SJSA1 (cell line): ENCODE measurements around the gene AGBL4. TPM values are rescaled to one million over a fixed set of nuclear protein-coding genes. Genes with fewer than 3 reads are reported as not detected.

ENCODE experiments used
- DNase-seq, 2 experiments: peaks; one replicate each; pipeline ENCODE4 v3.0.0-alpha.2; 2015 to 2020; ENCODE audit warnings: low spot score in 2 of 2, low read depth in 1 of 2
- H3K27ac ChIP-seq: fragments of 250-450 bp; sonication (Bioruptor Pico); 2 replicates; pipeline ENCODE4 v1.5.1; 2020; ENCODE audit warnings: mild to moderate bottlenecking, moderate library complexity
- H3K27me3 ChIP-seq: fragments of 250-450 bp; sonication (Bioruptor Pico); replicated peaks from 2 replicates; pipeline ENCODE4 v1.5.1; 2020; ENCODE audit warnings: mild to moderate bottlenecking, moderate library complexity
- H3K36me3 ChIP-seq: fragments of 250-450 bp; sonication (Bioruptor Pico); 2 replicates; pipeline ENCODE4 v1.5.1; 2020; ENCODE audit warnings: mild to moderate bottlenecking
- H3K4me1 ChIP-seq: fragments of 250-450 bp; sonication (Bioruptor Pico); replicated peaks from 2 replicates; pipeline ENCODE4 v1.6.1; 2021; ENCODE audit warnings: mild to moderate bottlenecking
- H3K4me3 ChIP-seq: fragments of 250-450 bp; sonication (Bioruptor Pico); 2 replicates; pipeline ENCODE4 v1.5.1; 2020; ENCODE audit warnings: mild to moderate bottlenecking
- H3K9me3 ChIP-seq: fragments of 250-450 bp; sonication (Bioruptor Pico); replicated peaks from 2 replicates; pipeline ENCODE4 v1.5.1; 2020; ENCODE audit warnings: mild to moderate bottlenecking
- total RNA-seq: library from RNA; depleted of rRNA; stranded (reverse); fragments of >200 nt; shearing (Covaris generic); gene quantifications from 2 replicates; pipeline ENCODE4 v1.2.3, GENCODE V29; 2014

The AGBL4 gene
- total RNA-seq, 1 experiment from 2014 or later: not detected

DNA sequence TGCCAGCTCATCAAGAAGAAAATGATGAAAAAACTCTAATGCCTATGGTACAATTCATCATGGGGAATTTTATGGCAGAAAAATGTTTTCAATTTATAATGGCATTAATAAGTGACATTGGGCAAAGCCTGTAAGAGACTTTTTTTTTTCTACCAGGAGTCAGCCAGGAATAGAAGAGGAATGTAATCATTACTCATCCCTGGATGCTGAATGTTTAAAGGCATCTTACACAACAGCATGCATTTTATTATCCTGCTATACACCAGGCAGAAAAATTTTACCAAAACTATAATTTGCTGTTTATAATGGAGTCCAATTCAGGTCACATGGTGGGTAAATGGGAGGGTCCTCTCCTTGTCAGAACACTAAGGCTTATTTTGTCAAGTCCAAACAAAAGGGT lies 1057.2 kb downstream of the AGBL4 start:
- H3K27ac ChIP-seq: no peak overlapping the region
- H3K4me3 ChIP-seq: no peak overlapping the region
- H3K27me3 ChIP-seq: no peaks in the 10 kb centered on the region
- DNase-seq: no peak
- H3K9me3 ChIP-seq: no peaks in the 10 kb centered on the region
- H3K4me1 ChIP-seq: no peaks in the 10 kb centered on the region
- no peaks in the 10 kb centered on the region for H3K36me3 ChIP-seq

GRCh38 chr1:48960320-48960719 lies 1063.4 kb downstream of the AGBL4 start:
- DNase-seq: no peak
- no peaks in the 10 kb centered on the region for H3K27me3 ChIP-seq
- 0 out of 2 replicates have a peak, but pooled peaks cover 4% of the 10 kb centered on the region for H3K9me3 ChIP-seq
- no peak overlapping the region for H3K27ac ChIP-seq
- no peaks in the 10 kb centered on the region for H3K36me3 ChIP-seq
- no peak overlapping the region for H3K4me3 ChIP-seq
- H3K4me1 ChIP-seq: no peaks in the 10 kb centered on the region

DNA sequence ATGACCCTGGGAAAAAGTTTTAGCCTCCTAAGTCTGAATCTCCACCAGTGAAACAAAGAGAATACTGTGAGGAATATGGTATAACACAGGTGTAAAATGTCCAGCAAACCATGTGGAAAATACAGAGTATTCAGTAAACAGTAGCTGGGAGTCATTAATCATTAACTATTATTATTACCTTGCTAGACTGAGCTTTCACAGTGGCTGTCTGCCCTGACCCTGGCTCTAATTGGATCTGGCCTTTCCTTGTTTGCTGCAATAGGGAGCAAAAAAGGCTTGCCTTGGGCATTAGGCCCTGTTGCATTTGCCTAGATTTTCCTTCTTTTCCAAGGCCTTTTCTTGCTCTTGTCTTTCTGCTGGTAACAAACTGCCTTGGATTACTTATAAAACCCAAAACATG lies 1068.0 kb downstream of the AGBL4 start:
- H3K36me3 ChIP-seq: no peaks in the 10 kb centered on the region
- H3K4me3 ChIP-seq: no peak overlapping the region
- H3K27ac ChIP-seq: no peak overlapping the region
- peaks cover 4% of the 10 kb centered on the region; the same call in 1 of the 2 replicates for H3K9me3 ChIP-seq
- no peaks in the 10 kb centered on the region for H3K4me1 ChIP-seq
- DNase-seq: no peak
- H3K27me3 ChIP-seq: no peaks in the 10 kb centered on the region

- DNase-seq: no peak
- no peak overlapping the region for H3K4me3 ChIP-seq
- no peaks in the 10 kb centered on the region for H3K36me3 ChIP-seq
- no peaks in the 10 kb centered on the region for H3K27me3 ChIP-seq
- no peaks in the 10 kb centered on the region for H3K4me1 ChIP-seq
- no peak overlapping the region for H3K27ac ChIP-seq
- peaks cover 2% of the 10 kb centered on the region; the same call in 1 of the 2 replicates for H3K9me3 ChIP-seq
These were observed 1070.1 kb downstream of the AGBL4 start for GRCh38 chr1:48953617-48954016.

DNA sequence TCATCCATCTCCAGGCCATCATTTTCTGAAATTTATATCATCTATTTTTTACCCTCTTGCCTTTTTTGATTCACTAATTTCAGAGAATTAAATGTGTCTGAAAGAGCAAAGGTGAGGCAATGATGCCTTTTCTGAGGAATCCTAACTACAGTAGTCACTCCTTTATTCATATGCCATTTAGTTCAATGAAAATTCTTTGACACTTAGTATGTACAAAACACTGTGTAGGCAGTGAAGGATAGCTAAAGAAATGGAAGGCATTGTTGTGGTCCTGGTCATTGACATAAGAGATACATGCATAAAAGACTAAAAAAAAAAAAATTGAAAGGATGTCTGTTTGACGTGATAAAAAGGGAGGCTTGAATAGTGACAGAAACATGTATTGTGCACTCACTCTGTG lies 1075.2 kb downstream of the AGBL4 start:
- Histone ChIP-seq H3K4me3 (no peak overlapping the region), H3K9me3 (no peaks in the 10 kb centered on the region), H3K27ac (no peak overlapping the region), H3K4me1 (no peaks in the 10 kb centered on the region), H3K27me3 (no peaks in the 10 kb centered on the region), H3K36me3 (no peaks in the 10 kb centered on the region)
- DNase-seq: no peak

DNA sequence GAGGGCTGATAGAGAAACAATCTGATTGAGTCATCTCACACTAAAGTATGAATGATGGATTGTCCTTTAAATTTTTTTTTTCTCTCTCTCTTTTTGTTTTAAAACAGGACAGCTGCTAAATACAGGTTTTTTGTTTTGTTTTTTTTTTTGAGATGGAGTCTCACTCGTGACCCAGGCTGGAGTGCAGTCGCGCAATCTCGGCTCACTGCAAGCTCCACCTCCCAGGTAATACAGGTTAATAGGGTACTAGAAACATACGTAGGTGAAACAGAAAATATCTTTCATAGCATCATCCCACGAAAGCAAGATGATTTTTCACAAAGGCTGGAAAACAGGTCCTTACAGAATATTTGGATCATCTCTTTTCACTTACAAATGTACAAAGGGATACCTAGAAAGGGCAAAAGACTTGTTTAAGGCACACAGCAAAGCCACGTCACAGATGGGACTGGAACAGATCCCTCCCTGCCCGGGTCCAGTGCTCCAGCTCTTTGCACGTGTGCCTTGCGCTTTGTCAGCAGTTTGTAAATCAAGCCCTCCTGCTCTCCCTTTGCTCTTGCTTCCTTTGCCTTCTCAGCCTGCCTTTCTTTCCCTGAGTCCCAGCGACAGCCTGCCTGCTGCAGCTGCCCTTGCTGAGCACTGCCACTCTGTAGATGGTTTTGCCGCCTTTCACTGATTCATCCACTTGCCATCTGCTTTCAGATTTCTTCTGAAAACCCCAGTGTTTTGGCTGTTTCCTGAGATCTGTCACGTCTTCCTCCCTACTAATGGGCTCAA lies 1075.8 kb downstream of the AGBL4 start:
- no peak overlapping the region for H3K27ac ChIP-seq
- no peak for DNase-seq

DNA sequence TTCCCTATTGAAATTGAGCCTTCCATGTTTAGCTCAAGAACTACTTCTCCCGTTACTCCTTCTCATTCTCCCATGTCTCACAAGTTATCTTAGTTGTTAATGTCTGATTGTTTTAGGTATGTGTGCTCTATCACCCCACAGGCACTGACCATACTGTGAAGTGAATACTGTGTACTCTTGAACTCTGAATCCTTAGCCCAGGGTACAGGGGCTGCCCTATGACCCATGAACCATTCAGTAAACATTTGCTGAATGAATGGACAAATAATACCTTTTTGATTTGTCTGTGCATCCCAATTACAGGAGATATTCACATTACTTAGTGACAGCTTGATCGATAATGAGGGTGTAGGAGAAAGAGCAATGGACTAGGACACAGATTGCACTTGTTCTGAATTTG lies 1077.7 kb downstream of the AGBL4 start:
- no peak for DNase-seq
- no peak overlapping the region for H3K27ac ChIP-seq
- H3K4me1 ChIP-seq: no peaks in the 10 kb centered on the region
- no peaks in the 10 kb centered on the region for H3K9me3 ChIP-seq
- H3K36me3 ChIP-seq: no peaks in the 10 kb centered on the region
- no peaks in the 10 kb centered on the region for H3K27me3 ChIP-seq
- H3K4me3 ChIP-seq: no peak overlapping the region

More for the DNA sequence above, 1075.8 kb downstream of the AGBL4 start:
- no peaks in the 10 kb centered on the region for H3K27me3 ChIP-seq
- H3K4me1 ChIP-seq: no peaks in the 10 kb centered on the region
- H3K4me3 ChIP-seq: no peak overlapping the region
- H3K9me3 ChIP-seq: no peaks in the 10 kb centered on the region
- no peaks in the 10 kb centered on the region for H3K36me3 ChIP-seq

GRCh38 chr1:48944811-48945210 lies 1078.9 kb downstream of the AGBL4 start:
- Histone ChIP-seq H3K36me3 (no peaks in the 10 kb centered on the region), H3K4me1 (no peaks in the 10 kb centered on the region), H3K27me3 (no peaks in the 10 kb centered on the region), H3K4me3 (no peak overlapping the region), H3K27ac (no peak overlapping the region), H3K9me3 (no peaks in the 10 kb centered on the region)
- DNase-seq: no peak

- no peaks in the 10 kb centered on the region for H3K27me3 ChIP-seq
- no peaks in the 10 kb centered on the region for H3K36me3 ChIP-seq
- no peaks in the 10 kb centered on the region for H3K9me3 ChIP-seq
- H3K4me1 ChIP-seq: no peaks in the 10 kb centered on the region
- H3K4me3 ChIP-seq: no peak overlapping the region
- no peak overlapping the region for H3K27ac ChIP-seq
- no peak for DNase-seq
These were observed 1079.9 kb downstream of the AGBL4 start for GRCh38 chr1:48943826-48944225.

DNA sequence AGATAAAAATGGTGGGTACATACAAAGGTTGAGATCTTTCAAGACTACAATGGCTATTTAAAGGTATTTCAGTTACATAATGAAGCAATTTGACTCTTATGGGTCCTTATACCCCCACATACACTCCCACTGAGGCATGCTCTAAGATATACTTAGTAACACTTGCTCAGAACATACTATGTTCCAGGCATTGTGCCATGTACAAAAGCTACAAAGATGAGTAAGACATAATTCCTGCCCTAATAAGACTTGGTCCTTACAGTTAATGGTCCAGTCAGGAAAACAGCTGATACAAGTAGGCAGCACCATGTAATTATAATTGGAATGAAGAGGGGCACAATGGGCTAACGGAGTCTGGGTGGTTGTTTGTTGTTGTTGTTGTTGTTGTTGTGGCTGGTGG lies 1080.4 kb downstream of the AGBL4 start:
- DNase-seq: no peak
- H3K9me3 ChIP-seq: no peaks in the 10 kb centered on the region
- H3K27me3 ChIP-seq: no peaks in the 10 kb centered on the region
- H3K4me3 ChIP-seq: no peak overlapping the region
- no peak overlapping the region for H3K27ac ChIP-seq
- no peaks in the 10 kb centered on the region for H3K36me3 ChIP-seq
- no peaks in the 10 kb centered on the region for H3K4me1 ChIP-seq

- Histone ChIP-seq H3K4me3 (no peak overlapping the region), H3K36me3 (no peaks in the 10 kb centered on the region), H3K9me3 (no peaks in the 10 kb centered on the region), H3K27me3 (no peaks in the 10 kb centered on the region), H3K4me1 (no peaks in the 10 kb centered on the region), H3K27ac (no peak overlapping the region)
- DNase-seq: no peak
These were observed 1082.6 kb downstream of the AGBL4 start for GRCh38 chr1:48940962-48941732.

DNA sequence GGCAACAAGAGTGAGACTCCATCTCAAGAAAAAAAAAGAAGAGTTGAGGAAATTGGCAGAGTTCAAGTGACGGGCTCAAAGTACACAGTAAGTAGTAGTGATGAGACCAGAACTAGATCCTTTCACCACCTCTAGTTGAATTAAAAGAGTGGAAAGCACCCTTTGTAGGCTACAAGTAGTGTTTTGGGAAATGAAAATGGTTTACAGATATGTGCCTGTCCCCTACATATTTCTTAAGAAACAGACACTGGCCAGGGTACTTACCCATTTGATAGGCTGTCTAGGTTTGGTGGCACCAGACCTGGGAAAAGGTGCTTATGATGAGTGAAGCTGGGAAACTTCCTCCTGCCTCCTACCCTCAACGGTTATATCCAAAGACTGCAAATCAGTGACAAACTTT lies 1083.4 kb downstream of the AGBL4 start:
- no peak for DNase-seq
- no peak overlapping the region for H3K27ac ChIP-seq
- H3K4me3 ChIP-seq: no peak overlapping the region

GRCh38 chr1:48939828-48940227 lies 1083.9 kb downstream of the AGBL4 start:
- no peaks in the 10 kb centered on the region for H3K9me3 ChIP-seq
- no peaks in the 10 kb centered on the region for H3K27me3 ChIP-seq
- no peaks in the 10 kb centered on the region for H3K36me3 ChIP-seq
- H3K4me1 ChIP-seq: no peaks in the 10 kb centered on the region
- H3K27ac ChIP-seq: no peak overlapping the region
- DNase-seq: no peak
- H3K4me3 ChIP-seq: no peak overlapping the region

More for the DNA sequence above, 1083.4 kb downstream of the AGBL4 start:
- Histone ChIP-seq H3K9me3 (no peaks in the 10 kb centered on the region), H3K27me3 (no peaks in the 10 kb centered on the region), H3K4me1 (no peaks in the 10 kb centered on the region), H3K36me3 (no peaks in the 10 kb centered on the region)

GRCh38 chr1:48939042-48939441 lies 1084.7 kb downstream of the AGBL4 start:
- no peaks in the 10 kb centered on the region for H3K4me1 ChIP-seq
- H3K27me3 ChIP-seq: no peaks in the 10 kb centered on the region
- H3K27ac ChIP-seq: no peak overlapping the region
- no peak overlapping the region for H3K4me3 ChIP-seq
- no peak for DNase-seq
- no peaks in the 10 kb centered on the region for H3K9me3 ChIP-seq
- H3K36me3 ChIP-seq: no peaks in the 10 kb centered on the region
